Ishikawa (cell line): ENCODE results near the gene CDIP1.
A peak's percentile ranks its signal among the peaks of the same experiment; 100 is the strongest.

Experiments used
- CEBPB ChIP-seq: IDR thresholded peaks from 2 replicates; pipeline ENCODE4 v1.6.1; 2012
- CREB1 ChIP-seq: IDR thresholded peaks from 2 replicates; pipeline ENCODE4 v1.6.1; 2012; ENCODE audit warnings: low read depth
- EGR1 ChIP-seq: IDR thresholded peaks from 2 replicates; pipeline ENCODE4 v1.6.1; 2012
- EP300 ChIP-seq: IDR thresholded peaks from 2 replicates; pipeline ENCODE4 v1.6.1; 2012; ENCODE audit warnings: borderline replicate concordance
- FOXM1 ChIP-seq: IDR thresholded peaks from 2 replicates; pipeline ENCODE4 v1.6.1; 2012; ENCODE audit warnings: low read depth, borderline replicate concordance
- NFIC ChIP-seq: IDR thresholded peaks from 2 replicates; pipeline ENCODE4 v1.6.1; 2012
- RAD21 ChIP-seq: IDR thresholded peaks from 2 replicates; pipeline ENCODE4 v1.6.1; 2012; ENCODE audit warnings: low read depth
- TAF1 ChIP-seq: IDR thresholded peaks from 2 replicates; pipeline ENCODE4 v1.6.1; 2012; ENCODE audit warnings: low read depth, mild to moderate bottlenecking
- TCF12 ChIP-seq: IDR thresholded peaks from 2 replicates; pipeline ENCODE4 v1.6.1; 2012; ENCODE audit warnings: low read depth
- TEAD4 ChIP-seq: IDR thresholded peaks from 2 replicates; pipeline ENCODE4 v1.6.1; 2012
- YY1 ChIP-seq: IDR thresholded peaks from 2 replicates; pipeline ENCODE4 v1.6.1; 2012; ENCODE audit warnings: low read depth
- ZBTB7A ChIP-seq: IDR thresholded peaks from 2 replicates; pipeline ENCODE4 v1.6.1; 2012; ENCODE audit warnings: low read depth
- TF ChIP-seq, protein P1 (sequence below): IDR thresholded peaks from 2 replicates; pipeline ENCODE4 v1.6.1; 2012; ENCODE audit warnings: low read depth, mild to moderate bottlenecking
- TF ChIP-seq, protein P2 (sequence below): IDR thresholded peaks from 2 replicates; pipeline ENCODE4 v1.6.1; 2012
- TF ChIP-seq, protein P3 (sequence below): IDR thresholded peaks from 2 replicates; pipeline ENCODE4 v1.6.1; 2012

The CDIP1 gene

DNA sequence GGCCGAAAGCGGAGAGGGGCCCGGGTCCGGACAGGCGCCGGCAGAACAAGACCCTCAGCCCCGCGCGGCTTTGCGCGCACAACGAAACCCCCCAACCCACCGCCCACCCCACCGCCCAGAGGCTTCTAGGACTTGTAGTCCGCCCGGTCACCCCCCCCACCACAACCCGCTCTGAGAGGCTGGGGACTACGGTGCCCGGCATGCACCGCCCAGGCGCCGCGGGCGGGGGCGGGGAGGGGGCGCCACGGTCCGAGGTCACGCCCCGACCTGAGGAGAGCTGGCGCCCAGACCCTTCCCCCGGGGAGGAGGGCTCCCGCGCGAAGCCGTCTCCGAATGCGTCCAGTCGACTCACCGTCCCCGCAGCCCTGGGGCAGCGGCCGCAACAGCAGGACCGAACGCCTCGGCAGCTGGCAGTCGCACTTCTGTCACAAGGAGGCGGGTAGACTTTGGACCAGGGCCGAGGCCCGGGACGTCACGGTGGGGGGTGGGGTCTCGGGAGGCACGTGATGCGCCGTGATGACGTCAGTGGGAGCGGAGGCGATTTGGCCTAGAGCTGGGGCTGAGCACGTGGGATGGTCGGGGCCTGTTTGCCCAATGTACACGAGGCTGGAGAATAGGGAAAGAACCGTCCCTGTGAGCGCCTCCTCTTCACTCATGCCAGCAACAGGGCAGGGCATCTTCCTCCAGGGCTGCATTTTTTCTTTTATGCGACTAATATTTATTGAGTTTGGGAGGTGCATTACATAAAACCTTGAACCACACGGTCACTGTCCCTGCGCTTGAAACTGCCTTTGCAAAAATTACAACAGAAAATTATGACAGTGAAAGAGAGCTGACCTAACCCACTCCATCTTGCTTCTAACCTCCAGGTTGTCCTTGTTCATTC lies at the start of gene CDIP1:
Gene CDIP1, minus strand, starts transcription at position 424 of the 886 bp plus-strand sequence. CDS start 24,643 bp downstream, outside the sequence.
- TF ChIP-seq, protein P1, sequence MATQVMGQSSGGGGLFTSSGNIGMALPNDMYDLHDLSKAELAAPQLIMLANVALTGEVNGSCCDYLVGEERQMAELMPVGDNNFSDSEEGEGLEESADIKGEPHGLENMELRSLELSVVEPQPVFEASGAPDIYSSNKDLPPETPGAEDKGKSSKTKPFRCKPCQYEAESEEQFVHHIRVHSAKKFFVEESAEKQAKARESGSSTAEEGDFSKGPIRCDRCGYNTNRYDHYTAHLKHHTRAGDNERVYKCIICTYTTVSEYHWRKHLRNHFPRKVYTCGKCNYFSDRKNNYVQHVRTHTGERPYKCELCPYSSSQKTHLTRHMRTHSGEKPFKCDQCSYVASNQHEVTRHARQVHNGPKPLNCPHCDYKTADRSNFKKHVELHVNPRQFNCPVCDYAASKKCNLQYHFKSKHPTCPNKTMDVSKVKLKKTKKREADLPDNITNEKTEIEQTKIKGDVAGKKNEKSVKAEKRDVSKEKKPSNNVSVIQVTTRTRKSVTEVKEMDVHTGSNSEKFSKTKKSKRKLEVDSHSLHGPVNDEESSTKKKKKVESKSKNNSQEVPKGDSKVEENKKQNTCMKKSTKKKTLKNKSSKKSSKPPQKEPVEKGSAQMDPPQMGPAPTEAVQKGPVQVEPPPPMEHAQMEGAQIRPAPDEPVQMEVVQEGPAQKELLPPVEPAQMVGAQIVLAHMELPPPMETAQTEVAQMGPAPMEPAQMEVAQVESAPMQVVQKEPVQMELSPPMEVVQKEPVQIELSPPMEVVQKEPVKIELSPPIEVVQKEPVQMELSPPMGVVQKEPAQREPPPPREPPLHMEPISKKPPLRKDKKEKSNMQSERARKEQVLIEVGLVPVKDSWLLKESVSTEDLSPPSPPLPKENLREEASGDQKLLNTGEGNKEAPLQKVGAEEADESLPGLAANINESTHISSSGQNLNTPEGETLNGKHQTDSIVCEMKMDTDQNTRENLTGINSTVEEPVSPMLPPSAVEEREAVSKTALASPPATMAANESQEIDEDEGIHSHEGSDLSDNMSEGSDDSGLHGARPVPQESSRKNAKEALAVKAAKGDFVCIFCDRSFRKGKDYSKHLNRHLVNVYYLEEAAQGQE: no peak
- peak; percentile 58 for TF ChIP-seq EGR1
- peak; percentile 72 for TF ChIP-seq ZBTB7A
- TF ChIP-seq CREB1: peak; percentile 85
- peak; percentile 41; the same call in 1 of the 2 replicates for TF ChIP-seq TEAD4
- peak; percentile 71; the same call in 1 of the 2 replicates for TF ChIP-seq TCF12
- TF ChIP-seq NFIC: peak; percentile 86
- TF ChIP-seq FOXM1: no peak
- TF ChIP-seq RAD21: no peak
- no peak; the same call in 1 of the 2 replicates for TF ChIP-seq EP300
- peak; percentile 65; the same call in 1 of the 2 replicates for TF ChIP-seq TAF1
- TF ChIP-seq YY1: peak; percentile 45; the same call in 1 of the 2 replicates
- TF ChIP-seq, protein P2, sequence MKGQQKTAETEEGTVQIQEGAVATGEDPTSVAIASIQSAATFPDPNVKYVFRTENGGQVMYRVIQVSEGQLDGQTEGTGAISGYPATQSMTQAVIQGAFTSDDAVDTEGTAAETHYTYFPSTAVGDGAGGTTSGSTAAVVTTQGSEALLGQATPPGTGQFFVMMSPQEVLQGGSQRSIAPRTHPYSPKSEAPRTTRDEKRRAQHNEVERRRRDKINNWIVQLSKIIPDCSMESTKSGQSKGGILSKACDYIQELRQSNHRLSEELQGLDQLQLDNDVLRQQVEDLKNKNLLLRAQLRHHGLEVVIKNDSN: peak; percentile 99
- TF ChIP-seq CEBPB: no peak
- TF ChIP-seq, protein P3, sequence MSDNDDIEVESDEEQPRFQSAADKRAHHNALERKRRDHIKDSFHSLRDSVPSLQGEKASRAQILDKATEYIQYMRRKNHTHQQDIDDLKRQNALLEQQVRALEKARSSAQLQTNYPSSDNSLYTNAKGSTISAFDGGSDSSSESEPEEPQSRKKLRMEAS: peak; percentile 100

DNA sequence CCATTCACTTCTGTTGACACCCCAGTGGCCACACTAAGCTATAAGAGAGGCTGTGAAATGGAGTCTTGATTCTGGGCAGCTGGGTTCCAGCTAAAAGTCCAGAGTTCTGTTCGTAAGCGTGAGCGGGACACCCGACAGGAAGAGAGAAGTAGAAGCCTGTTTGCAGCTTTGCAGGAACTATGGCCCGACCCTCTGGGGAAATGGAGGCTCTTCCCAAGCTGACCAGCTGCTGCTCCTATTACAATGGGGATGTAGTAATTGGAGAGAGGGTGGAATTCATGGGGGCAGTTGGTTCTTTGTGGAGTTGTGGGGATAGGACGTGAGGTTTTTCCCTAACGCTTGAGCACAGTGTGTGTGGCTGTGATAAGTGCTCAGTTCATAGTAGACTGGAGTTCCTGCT lies 47.7 kb upstream of the CDIP1 start:
- TF ChIP-seq YY1: no peak
- TF ChIP-seq, protein P1: no peak
- TF ChIP-seq, protein P3: no peak
- TF ChIP-seq TCF12: no peak
- TF ChIP-seq NFIC: no peak
- TF ChIP-seq CEBPB: no peak
- TF ChIP-seq TEAD4: no peak
- no peak for TF ChIP-seq EP300
- TF ChIP-seq CREB1: no peak
- TF ChIP-seq FOXM1: no peak
- no peak for TF ChIP-seq ZBTB7A
- no peak for TF ChIP-seq TAF1
- TF ChIP-seq EGR1: no peak
- no peak for TF ChIP-seq RAD21
- TF ChIP-seq, protein P2: no peak

DNA sequence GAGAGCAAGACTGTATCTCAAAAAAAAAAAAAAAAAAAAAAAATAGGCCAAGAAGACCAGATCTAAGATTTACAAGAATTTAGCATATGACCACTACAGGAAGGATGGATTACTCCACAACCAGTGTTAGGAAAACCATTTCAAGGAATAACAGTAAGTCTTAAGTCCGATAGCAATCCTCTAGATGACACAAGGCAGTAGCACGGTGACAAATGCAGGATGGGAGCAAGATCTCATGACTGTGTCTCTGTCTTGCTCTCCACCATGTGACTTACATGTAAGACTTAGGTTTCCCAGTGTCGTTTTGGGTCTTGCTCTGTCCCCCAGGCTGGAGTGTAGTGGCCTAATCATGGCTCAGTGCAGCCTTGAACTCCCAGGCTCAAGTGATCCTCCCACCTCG lies 45.3 kb upstream of the CDIP1 start:
- TF ChIP-seq, protein P2: no peak
- TF ChIP-seq CEBPB: no peak
- no peak for TF ChIP-seq TAF1

DNA sequence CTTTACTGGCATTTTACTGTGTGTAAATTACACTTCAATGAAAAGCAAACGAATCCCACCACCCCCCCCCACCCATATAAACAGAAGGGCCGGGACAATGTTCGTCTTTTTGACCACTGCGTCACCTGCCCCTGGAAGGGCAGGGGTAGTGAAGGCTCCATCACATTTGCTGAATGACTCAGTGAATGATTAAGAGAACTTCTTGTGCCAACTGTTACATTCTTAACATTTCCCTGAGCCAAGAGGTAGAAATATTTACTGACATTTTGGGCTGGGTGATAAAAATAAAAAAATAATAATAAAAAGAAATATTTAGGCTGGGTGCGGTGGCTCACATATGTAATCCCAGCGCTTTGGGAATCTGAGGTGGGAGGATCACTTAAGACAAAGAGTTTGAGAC lies 41.7 kb upstream of the CDIP1 start:
- TF ChIP-seq EGR1 (no peak), NFIC (peak; percentile 69; the same call in 1 of the 2 replicates), ZBTB7A (no peak), YY1 (no peak), CEBPB (no peak), FOXM1 (no peak), RAD21 (no peak), TEAD4 (peak; percentile 68)
- TF ChIP-seq, protein P1: no peak
